Activated T-cell treated with anti-CD3 and anti-CD28 coated beads for 48 hours (primary cell): ENCODE results near the gene NDUFA11.

ENCODE experiments used
- DNase-seq: peaks from one replicate; pipeline ENCODE4 v3.0.0-alpha.2; 2020; ENCODE audit warnings: low read depth

NDUFA11 gene

DNA sequence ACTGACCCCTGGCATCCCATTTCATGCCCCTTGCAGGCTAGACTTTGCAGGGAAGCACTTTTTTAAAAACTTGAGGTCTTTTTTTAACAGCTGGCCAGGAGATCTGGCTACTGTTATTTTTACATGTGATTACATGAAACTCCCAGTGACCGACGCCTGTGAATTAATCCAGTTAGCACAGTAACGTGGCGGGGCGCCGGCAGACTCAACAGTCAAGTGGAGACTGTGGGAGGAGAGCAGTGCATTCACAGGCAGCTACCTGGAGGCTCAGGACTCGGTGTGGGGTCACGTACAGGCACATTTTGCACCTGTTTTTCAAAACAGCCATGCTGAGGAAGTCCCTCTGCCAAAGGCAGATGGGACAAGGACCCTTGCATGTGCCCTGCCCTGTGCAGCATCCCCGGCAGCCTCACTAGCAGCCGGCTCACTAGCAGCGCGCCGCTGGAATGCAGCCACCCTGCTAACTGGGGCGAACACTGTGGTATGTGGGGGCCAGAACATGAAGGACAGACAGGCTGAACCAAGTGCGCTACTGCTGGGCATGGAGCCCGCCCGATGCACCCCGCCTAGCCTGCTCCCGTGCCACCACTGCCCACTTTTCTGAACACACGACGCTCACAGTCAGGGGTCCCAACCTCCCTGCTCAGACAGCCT, 29.1 kb upstream of the NDUFA11 start:
- DNase-seq: no peak

DNA sequence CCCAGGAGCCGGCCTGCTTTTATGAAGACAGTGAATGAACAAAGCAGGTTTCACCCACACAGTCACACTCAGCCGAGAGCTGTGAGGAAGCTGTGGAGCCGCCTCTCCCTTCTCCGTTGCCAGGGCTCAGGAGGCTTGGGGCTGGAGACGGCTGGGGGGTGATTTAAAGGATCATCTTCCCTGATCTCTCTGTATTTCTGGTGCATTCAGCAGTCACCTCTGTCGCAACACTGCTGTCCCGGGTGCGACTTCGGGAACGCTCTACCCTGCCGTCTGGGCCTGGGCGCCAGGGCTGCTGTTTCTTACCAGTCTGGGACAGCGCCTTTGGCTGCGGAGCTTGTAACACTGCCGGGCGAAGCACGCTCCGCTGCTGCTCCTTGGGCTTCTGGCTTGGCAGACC, 28.6 kb upstream of the NDUFA11 start:
- DNase-seq: no peak

DNA sequence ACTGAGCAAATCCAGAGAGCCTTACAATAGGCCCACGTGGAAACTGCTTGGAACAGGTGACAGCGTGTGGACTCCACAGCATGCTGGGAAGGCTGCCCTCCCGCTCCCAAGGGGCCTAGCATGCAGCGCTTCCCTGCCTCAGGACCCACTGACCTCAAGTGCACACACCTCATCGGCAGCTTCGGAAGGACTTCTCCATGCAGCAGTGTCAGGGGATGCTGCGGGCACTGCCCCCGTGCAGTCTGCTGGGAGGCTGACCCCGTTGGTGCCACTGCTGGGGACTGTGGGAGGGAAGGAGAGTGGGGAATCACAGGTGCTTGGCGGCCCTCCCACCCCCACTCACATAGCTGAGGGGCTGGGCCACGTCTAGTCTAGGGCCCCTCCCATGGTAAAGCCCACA, 27.7 kb upstream of the NDUFA11 start:
- no peak for DNase-seq

DNA sequence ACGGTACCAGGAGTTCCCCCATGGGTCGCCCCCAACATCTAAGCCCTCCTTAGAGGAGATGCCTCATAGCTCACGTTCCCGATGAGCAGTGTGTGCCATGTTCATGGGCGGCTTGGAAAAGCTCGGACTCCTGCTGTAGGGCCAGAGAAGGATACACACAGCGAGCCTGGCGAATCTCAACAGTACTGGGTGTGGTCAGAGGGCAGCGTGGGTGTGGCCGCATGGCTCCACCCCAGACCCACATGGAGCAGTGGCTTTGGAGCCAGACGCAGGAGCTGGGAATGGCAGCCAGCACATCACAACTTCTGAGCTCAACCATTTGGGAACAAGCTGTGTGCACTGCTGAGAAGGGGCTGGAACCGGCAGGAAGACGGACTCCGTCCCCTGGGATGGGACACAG, 26.0 kb upstream of the NDUFA11 start:
- no peak for DNase-seq

DNA sequence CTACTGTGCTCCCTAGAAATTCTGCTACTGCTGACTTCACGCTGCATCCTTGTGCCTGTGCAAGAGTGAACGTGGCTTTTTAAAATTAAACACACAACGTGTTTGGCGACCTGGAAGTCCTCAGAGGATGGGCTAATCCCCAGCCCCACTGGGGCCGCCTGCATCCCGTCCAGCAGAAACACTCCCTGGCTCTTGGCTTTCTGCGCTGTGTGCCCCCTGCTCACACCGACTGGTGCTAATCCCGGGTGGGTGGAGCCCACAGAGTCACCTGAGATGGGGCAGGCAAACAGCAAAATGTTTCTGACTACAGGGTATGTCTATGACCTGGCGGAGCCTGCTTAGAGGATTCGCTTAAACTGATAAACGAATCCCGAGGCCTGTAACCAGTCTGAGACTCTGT, 25.6 kb upstream of the NDUFA11 start:
- no peak for DNase-seq

DNA sequence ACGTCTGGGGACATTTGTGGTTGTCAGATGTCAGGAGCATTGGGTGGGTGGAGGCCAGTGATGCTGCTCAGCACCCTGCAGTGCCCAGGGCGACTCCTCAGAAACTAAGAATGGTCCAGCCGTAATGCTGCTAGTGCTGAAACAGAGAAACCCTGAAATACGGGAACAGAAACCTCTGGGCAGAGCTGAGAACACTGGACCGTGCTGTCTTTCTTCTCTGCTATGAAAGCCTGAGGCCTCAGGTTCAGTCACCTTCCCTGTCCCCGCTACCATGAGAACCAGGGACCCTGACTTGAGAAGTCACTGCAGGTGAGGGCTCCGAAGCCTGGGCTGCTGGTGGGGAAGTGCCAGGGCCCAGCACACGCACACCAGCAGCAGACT, 23.8 kb upstream of the NDUFA11 start:
- DNase-seq: no peak

DNA sequence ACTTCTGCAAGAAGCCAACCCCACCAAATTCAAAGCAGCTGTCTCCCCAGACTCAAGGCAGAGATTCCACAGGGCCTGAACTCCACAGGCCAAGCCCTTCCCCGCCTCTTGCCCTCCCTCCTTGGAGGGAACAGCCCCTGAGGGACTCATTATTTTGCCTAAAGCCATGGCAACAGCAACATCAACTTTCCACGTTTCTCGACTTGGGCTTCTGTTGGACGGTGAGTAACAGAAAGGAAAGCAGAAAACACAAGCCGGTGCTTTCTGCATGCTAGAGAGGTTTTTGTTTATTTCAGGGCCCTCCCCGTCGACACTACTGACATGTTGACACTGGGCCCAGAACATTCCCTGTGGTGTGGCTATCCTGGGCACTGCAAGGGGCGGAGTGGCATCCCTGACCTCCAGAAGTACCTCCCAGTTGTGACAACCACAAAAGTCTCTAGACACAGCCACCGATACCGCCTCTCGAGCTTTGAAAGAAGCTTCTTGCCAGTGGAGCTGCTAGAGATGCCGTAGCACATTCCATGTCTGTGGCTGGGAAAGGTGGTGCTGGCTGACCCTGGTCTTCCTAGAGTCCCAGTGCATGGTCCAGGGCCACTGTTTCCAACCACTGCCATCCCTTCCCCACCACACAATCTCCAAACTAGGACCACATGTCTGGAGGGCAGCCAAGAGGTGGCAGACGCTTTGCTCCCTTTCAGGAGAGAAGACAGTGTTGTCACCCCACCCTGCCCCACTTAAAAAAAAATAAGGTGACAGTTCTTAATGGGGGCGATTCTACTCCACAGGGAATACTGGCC, 23.3 kb upstream of the NDUFA11 start:
- DNase-seq: no peak

DNA sequence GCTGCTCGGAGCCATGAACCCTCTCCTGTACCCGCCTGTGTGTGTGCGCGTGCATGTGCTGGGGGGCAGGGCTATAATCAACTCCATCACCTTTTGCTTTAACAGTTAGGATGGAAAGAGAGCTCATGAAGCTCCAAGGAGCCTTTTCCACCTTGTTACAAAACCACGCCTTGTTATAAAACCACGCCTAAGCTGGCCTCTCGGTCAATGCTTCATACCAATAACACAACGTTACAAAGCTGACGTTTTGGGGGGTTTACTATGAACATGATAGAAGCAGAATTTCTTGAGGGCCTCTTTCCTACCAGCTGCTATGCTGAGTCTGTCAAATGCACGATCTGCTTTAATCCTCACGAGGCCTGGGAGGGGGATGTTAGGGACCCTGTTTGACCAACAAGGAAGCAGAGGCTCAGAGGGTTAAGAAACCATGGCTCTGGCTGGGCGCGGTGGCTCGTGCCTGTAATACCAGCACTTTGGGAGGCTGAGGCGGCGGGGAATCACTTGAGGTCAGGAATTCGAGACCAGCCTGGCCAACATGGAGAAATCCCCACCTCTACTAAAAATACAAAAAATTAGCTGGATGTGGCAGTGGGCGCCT, 22.3 kb upstream of the NDUFA11 start:
- DNase-seq: no peak

DNA sequence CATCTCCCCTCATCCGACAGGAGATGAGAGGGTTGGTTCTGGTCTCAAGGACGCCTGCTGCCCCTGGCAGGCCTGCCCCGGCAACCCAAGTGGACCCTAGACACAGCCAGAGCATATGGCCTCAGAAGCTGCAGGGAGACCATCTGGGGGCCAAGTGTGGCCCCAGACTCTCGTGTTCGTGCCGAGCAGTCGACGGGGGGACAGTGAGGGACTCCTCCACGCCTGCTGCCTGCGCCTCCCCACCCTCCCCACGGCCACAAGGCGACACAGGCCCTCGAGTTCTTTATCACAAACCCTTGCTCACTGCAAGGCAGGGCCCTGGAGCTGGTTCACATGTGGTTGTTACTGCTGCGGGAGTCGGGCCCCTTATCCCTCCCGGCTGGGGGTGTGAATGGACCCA, 19.8 kb upstream of the NDUFA11 start:
- no peak for DNase-seq

DNA sequence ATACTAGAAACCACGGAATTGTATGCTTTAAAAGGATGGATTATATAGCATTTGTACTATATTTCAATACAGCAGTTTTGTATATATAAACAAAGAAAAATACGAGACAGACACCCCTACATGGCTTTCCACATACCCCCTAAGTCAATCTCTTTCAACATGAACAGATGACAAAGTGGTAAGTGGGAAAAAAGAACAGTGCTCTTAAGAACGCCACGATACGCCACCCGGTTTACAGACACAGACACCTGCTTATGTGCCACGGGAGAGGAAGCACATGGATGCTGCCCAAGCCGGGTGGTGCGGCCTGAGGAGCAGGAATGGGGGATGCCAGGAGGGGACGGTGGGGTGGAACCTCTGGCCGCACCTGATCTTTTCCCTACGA, 18.6 kb upstream of the NDUFA11 start:
- no peak for DNase-seq

DNA sequence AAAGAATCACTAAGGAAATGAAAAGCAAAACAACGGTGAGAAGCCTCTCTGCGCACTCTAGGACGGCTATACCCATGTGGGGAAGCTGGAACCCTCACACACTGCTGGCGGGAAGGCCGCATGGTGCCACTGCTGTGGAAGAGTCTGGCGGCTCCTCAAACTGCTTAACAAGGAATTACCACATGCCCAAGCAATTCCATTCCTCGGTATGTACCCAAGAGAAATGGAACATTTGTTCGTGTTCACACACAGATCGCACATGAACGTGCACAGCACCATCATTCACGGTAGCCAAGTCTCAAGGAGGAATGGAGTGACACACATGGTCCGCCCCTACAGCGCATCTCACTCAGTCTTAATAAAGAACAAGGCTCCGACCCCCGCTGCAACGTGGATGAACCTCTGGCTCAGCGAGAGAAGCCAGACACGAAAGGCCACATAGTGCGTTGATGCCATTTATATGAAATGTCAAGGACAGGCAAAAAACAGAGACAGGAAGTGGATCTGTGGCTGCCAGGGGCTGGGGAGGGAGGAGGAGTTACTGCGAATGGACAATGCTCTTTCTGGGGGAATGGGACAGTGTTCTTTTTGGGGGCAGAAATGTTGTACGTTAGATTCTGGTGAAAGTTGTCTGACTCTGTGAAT, 18.0 kb upstream of the NDUFA11 start:
- DNase-seq: no peak

DNA sequence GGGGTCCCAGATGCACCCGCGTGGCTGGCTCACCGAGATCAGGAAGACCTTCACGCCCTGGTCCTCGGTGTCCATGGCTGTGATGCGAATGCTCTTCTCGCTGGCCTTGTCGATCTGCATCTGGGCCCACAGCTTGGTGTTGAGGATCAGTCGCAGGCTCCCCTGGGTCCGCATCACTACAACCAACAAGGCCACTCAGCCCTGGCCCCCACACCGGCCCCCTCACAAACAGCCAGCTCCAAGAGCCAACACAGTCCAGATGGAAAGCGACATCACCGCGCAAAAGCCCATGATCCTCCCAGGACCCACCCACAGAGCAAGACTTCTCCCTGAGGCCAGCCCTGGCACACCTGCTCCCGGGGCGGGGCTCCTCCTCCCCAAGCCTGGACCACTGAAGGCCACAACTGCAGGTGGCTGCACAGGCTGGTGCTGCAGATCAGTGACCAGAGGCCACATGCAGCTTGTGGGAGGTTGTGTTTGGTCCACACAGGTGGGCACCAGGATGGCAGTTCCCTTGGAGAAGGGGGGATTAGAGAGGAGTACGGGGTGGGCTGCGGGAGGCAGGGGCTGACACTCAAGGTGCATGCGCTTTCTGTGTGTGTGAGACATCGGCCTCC, 15.0 kb upstream of the NDUFA11 start:
- DNase-seq: no peak

DNA sequence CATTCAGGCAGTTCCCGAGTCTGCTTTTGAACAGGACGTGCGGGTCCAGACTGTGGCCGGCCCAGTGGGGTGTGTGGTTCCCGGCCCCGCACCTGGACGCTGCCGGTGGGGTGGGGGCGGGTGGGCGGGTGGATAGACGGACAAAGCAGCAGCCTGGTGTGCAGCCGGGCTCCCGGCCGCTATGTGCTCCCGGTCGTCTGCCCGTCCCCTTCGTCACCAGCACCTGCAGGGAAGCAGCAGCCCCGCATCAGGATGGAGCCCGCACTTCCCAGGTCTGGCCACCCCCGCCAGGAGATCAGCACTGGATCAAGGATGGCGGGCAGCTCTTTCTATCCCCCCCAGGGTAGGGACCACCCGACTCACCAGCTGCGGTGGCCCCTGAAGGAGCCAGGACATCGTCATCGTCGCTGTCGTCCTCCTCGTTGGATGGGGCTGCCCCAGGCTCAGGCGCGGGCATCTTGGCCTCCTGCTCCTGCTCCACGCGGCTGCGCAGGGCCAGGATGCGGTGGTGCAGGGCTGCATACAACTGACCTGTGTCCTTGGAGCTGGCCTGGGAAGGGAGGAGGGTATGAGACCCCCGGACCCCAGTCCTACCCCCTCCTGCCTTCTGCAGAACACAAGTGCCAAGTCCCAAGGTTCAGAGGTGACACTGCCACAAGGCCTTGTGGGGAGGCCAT, 14.0 kb upstream of the NDUFA11 start:
- DNase-seq: no peak

DNA sequence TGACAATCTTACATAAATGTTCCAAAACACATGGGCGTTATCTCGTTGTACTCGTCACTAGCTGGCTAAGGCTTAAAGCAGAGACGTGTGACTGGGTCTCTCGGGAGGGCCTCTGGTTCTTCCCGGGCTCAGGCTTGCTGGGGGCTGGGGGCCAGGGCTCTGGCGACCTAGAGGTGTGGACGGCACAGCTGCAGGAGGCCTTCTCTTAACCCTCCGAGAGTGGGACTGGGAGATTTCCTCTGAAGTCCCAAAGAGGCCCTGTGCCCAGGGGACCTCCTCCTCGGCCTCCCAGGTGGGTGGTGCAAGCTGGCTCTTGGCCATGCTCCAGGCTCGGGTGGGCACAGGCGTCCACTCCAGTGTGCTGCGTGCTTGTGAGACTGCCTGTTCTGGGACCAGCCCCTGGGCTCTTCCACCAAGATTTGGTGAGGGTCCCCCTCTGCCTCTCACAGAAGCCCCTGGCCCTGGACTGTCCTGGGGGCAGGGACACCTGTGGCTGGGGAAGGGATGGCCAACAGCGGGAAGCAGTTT, 12.7 kb upstream of the NDUFA11 start:
- no peak for DNase-seq

DNA sequence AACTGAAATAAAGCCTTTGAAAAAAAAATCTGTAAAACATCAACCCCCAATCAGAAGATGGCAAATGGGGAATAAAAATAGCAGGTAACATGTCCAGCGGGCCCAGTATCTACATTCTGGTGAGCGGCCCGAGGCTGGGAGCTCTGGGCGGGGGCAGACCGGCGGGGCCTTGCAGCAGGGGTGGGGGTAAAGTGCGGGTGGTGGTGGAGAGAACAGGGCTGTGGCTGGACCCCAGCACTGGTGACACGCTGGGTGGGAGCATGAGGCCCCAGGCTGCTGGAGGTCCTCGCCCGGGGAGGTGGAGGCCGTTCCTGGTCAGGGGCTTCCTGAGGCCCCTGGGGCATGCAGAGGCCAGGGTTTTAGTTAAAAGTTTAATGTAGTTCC, 12.2 kb upstream of the NDUFA11 start:
- DNase-seq: no peak

DNA sequence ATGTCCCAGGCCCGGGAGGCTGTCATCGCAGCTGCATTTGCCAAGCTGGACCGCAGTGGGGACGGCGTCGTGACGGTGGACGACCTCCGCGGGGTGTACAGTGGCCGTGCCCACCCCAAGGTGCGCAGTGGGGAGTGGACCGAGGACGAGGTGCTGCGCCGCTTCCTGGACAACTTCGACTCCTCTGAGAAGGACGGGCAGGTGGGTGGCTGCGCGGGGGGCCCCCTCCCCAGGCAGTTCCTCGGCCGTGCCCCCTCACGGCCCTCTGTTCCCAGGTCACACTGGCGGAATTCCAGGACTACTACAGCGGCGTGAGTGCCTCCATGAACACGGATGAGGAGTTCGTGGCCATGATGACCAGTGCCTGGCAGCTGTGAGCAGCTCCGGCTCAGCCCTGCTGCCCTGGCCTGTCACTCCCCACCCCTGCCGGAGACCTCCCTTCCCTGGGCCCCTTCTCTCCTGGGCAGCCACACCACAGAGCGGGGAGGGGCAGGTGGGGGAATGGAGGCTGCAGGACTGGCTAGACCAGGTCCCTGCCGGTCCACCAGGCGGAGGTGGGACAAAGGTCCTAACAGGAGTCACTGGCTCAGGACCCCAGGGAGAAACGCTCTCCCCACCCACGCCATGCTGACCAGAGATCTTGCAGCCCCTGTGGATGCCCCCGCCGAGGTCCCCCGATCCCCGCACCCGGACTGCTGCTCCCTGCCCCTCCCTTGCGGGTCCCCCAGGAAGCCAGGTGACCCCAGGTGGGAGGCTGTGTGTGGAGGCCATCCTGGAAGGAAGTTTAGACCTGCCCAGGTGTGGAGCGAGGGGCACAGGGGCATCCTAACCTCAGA, 11.6 kb upstream of the NDUFA11 start:
- DNase-seq: no peak

DNA sequence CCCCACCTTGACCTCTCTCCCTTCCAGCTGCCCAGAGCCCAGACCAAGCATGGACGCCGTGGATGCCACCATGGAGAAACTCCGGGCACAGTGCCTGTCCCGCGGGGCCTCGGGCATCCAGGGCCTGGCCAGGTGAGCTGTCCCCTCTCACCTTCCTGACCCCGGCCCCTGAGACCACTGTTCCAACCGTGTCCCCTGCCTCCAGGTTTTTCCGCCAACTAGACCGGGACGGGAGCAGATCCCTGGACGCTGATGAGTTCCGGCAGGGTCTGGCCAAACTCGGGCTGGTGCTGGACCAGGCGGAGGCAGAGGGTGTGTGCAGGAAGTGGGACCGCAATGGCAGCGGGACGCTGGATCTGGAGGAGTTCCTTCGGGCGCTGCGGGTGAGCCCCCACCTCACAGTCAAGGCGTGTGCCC, 10.8 kb upstream of the NDUFA11 start:
- no peak for DNase-seq

DNA sequence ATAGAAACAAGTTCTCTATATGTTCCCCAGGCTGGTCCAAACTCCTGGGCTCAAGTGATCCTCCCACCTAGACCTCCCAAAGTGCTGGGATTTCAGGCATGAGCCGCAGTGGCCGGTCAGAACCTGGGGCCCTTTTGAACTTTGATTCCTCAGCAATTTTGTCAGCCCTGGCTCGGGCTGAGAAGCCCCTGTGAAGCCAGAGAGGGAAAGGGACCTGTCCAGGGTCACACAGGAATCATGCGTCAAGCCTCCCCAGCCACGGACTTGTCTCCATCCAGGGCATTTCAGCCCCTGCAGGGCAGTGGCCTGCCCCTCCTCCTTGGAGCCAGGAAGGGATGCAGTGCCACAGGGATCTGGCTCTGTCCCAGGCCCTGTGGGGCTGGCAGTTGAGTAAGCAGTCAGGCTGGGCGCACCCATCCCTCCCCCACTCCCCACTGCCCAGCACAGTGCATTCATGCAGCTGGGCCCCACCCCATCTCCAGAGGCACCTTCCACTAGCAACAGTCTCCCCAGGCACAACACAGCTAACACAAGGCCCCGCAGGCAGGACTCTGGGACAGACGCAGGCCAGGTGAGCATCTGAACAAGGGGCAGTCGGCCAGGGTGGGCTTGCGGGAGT, 10.3 kb upstream of the NDUFA11 start, which contains the start of gene CAPS:
TSS of gene CAPS (plus strand) at position 516 of the 619 bp plus-strand sequence. CDS start 153 bp downstream, outside the sequence.
- no peak for DNase-seq

DNA sequence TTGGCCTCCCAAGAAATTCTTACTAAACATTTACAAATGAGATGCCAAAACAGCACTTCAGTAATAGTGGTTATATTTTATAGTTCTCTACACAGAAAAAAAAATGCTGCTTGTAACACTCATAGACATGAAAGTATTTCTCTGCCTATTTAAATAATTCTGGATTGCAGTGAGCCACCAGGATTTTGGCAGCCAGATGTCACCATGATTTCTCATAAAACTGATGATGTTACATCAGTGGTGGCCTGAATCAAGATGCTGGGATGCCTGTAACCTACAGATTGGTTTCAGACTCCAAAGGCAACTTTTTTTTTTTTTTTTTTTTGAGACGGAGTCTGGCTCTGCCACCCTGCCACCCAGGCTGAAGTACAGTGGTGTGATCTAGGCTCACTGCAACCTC, 7.8 kb upstream of the NDUFA11 start:
- no peak for DNase-seq

DNA sequence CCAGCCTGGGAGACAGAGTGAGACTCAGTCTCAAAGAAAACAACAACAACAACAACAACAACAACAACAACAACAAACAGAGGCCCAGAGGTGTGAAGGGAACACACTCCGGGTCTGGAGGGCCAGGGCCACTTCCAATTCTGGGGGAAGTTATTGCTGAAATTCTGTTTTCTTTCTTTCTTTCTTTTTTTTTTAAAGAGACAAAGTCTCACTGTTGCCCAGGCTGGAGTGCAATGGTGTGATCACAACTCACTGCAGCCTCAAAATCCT, 7.0 kb upstream of the NDUFA11 start:
- DNase-seq: no peak
